ENCODE data around the gene COLGALT1. TPM values are rescaled to one million over a fixed set of nuclear protein-coding genes. Genes with fewer than 3 reads are reported as not detected.
"Not testable (repeated sequence)": the region's sequence is repeated elsewhere in the genome, so short reads cannot be mapped to it uniquely, and the experiment has no call there.

Gene COLGALT1
- total RNA-seq, 2 donors from 2014 or later, result 51.4 to 90.9 TPM

DNA sequence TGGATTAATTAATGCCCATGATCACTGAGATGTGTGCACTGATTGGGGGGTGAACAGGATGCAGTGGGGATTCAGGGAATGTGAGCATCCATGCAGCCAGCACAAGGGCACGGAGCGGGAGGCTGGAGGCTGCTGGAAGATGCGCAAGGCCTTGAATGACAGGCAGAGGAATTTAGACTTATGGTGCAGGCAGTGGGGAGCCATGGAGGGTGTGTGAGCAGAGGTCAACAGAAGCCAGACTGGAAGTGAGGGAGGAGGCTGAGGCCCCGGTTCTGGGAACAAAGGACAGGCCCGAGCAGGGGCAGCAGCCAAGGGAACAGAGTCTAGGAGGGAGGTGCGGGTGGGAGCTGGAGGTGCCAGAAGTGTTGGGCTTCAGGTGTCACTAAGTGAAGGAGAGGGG is 7.3 kb upstream of the COLGALT1 start:
- intact Hi-C loops (cut with DNase I), result no loop called here
- TF ChIP-seq, protein P1, sequence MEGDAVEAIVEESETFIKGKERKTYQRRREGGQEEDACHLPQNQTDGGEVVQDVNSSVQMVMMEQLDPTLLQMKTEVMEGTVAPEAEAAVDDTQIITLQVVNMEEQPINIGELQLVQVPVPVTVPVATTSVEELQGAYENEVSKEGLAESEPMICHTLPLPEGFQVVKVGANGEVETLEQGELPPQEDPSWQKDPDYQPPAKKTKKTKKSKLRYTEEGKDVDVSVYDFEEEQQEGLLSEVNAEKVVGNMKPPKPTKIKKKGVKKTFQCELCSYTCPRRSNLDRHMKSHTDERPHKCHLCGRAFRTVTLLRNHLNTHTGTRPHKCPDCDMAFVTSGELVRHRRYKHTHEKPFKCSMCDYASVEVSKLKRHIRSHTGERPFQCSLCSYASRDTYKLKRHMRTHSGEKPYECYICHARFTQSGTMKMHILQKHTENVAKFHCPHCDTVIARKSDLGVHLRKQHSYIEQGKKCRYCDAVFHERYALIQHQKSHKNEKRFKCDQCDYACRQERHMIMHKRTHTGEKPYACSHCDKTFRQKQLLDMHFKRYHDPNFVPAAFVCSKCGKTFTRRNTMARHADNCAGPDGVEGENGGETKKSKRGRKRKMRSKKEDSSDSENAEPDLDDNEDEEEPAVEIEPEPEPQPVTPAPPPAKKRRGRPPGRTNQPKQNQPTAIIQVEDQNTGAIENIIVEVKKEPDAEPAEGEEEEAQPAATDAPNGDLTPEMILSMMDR (IDR thresholded peaks at IDR 0.05), result no peak
- Histone ChIP-seq H3K9me3 (no peaks in the 10 kb centered on the region), H3K36me3 (no peaks in the 10 kb centered on the region), H3K27ac (no peak overlapping the region), H3K27me3 (no peaks in the 10 kb centered on the region), H3K4me1 (no peaks in the 10 kb centered on the region), H3K9ac (ENCODE audit: low read depth in 2 of 2, low read length in 2 of 2) (no peak overlapping the region), H3K4me3 (no peak overlapping the region)
- no peak for DNase-seq

DNA sequence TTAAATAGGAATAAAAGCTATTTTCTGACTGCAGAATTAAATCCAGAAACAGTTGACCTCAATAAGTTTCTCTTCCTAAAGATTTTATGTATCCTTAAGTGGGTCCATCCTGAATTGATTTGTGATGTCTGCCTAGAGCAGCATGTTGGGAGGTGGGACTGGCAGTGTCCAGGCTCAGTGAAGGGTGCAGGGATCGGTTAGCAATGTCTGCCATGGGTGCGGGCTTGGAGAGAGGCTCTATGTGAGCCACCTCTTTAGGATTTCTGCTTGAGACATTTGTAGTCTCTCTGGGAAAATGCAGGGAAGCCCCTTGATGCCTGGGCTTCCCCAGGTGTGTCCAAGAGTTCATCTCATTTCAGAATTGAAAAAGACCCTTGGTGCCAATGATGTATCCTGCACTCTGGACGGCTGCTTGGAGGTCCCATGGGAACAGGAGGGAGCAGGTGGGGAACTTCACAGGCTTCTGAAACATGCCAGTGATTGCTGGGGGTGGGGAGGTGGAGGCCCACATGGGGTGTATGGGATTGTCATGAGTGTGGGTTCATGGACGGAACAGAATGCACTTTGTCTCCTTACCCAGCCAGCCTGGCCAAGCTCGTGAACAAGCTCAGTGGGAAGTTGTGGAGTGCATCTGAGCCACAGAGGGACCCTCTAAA is 6.2 kb upstream of the COLGALT1 start:
- Histone ChIP-seq H3K36me3 (no peaks in the 10 kb centered on the region), H3K27ac (no peak overlapping the region), H3K4me3 (no peak overlapping the region), H3K27me3 (no peaks in the 10 kb centered on the region), H3K4me1 (no peaks in the 10 kb centered on the region), H3K9me3 (no peaks in the 10 kb centered on the region), H3K9ac (ENCODE audit: low read depth in 2 of 2, low read length in 2 of 2) (no peak overlapping the region)
- intact Hi-C loops (cut with DNase I), result no loop called here
- TF ChIP-seq, protein P1 (IDR thresholded peaks at IDR 0.05), result no peak
- no peak for DNase-seq

DNA sequence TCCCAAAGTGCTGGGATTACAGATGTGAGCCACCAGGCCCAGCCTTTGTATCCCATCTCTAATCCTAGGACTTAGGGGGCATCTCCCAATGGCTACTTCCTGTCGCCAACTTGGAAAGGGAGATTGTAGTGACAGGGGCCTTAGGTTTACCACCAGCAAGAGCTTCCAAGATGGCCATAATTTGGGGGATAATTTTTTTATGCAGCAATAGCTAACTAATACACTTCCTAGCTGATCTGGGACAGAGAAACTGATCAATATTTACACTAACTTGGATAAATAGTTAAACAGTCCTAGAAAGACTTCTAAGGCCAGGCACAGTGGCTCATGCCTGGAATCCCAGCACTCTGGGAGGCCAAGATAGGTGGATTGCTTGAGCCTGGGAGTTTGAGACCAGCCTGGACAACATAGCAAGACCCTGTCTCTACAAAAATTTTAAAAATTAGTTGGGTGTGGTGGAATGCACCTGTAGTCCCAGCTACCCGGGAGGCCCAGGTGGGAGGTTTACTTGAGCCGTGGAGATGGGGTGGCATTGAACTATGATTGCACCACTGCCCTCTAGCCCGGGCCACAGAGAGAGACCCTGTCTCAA is 5.3 kb upstream of the COLGALT1 start:
- Histone ChIP-seq H3K4me3 (no peak overlapping the region), H3K9me3 (no peaks in the 10 kb centered on the region), H3K9ac (ENCODE audit: low read depth in 2 of 2, low read length in 2 of 2) (no peak overlapping the region), H3K27me3 (no peaks in the 10 kb centered on the region), H3K36me3 (no peaks in the 10 kb centered on the region), H3K4me1 (no peaks in the 10 kb centered on the region), H3K27ac (no peak overlapping the region)
- intact Hi-C loops (cut with DNase I), result no loop called here
- TF ChIP-seq, protein P1 (IDR thresholded peaks at IDR 0.05), result no peak
- DNase-seq, result no peak

DNA sequence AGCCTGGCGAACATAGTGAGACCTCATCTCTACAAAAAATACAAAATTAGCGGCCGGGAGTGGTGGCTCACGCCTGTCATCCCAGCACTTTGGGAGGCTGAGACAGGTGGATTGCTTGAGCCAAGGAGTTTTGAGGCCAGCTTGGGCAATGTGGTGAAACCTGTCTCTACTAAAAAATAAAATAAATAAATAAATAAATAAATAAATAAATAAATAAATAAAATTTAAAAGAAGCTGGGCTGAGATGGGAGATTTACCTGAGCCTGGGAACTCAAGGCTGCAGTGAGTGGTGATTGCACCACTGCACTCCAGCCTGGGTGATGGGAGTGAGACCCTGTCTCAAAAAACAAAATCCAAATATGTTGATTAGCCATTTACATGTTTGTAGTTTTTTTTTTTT is 2.7 kb upstream of the COLGALT1 start:
- peak overlapping the region; percentile 37 for H3K27ac ChIP-seq
- H3K4me1 ChIP-seq; H3K9me3 ChIP-seq; H3K4me3 ChIP-seq; DNase-seq; H3K27me3 ChIP-seq; intact Hi-C loops (cut with DNase I); H3K36me3 ChIP-seq; H3K9ac ChIP-seq (ENCODE audit: low read depth in 2 of 2, low read length in 2 of 2): not testable (repeated sequence)

DNA sequence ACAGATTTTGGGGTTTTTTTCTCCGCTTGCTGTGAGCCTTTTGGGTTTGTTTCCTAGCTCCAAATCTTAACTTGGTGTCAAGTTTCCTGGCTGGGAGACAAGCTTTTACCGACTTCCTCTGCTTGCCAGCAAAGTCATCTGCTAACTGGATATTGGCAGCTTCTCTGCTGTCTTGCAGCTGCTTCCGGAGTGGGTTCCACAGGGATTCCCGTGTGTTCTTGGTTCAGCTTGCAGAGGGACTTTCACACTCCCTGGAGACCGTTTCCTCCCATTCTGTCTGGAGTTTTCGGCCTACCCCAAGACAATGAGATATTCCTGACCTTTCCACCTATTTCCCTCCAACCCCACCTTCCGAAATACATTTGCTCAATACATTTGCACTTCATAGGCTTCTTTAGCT is 2.2 kb upstream of the COLGALT1 start:
- Histone ChIP-seq H3K4me3 (no peak overlapping the region), H3K36me3 (no peaks in the 10 kb centered on the region), H3K27ac (peak overlapping the region; percentile 37), H3K9ac (ENCODE audit: low read depth in 2 of 2, low read length in 2 of 2) (no peak overlapping the region), H3K4me1 (peaks cover 6% of the 10 kb centered on the region), H3K9me3 (no peaks in the 10 kb centered on the region), H3K27me3 (no peaks in the 10 kb centered on the region)
- intact Hi-C loops (cut with DNase I), result no loop called here
- peak; percentile 59 for DNase-seq
- TF ChIP-seq, protein P1 (IDR thresholded peaks at IDR 0.05), result no peak

DNA sequence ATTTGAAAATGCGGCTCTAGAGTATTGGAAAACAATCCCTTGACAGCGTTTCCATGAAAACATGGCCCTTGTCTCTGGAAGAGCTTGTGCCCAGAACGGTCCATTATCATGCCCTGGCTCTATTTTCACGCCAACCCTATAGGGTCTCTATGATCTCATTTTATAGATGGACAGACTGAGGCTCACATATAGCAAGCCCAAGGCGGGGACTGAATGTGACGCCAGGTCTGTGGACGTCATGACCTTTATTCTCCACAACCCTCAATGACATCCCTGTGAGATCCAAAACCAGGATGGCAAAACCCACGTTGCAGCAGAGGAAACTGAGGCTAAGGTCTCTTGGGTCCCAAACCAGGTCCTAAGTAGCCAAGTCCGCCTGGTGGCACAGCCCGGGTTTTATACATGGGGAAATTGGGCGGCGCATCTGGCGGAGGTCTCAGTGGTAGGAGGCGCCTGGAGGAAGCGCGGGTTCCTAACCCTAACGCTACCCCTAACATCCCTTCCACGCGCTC is 425 bp upstream of the COLGALT1 start:
- DNase-seq, result no peak
- H3K27ac ChIP-seq, result no peak overlapping the region
- peaks cover 6% of the 10 kb centered on the region for H3K4me1 ChIP-seq
- intact Hi-C loops (cut with DNase I), result no loop called here
- H3K4me3 ChIP-seq, result peak overlapping the region; percentile 96
- no peaks in the 10 kb centered on the region for H3K27me3 ChIP-seq
- TF ChIP-seq, protein P1 (IDR thresholded peaks at IDR 0.05), result no peak
- H3K9ac ChIP-seq (ENCODE audit: low read depth in 2 of 2, low read length in 2 of 2), result peak overlapping the region in 1 of 2 donors; percentile 66
- no peaks in the 10 kb centered on the region for H3K9me3 ChIP-seq
- no peaks in the 10 kb centered on the region for H3K36me3 ChIP-seq

Data from colonic mucosa (tissue), 4 donors.